Measurements from ENCODE around the gene SMC5.

DNA sequence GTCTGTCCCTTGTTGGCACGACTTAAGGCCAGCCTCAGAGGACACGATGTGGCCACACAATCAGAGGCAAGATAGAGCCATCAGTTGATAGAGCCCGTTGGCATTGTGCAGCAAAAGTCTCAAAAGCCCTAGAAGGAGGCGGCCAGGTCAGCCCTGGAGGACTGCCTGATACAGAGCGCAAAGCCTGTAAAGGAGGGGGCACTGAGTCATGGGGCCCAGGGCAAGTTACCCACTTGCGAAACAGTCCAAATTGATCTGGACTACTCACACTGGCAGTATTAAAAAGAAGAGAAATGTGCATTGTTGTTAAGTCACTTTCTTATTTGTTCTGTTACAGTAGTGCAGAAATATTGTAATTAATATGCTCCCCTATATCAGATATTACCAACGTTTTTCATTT is 104.2 kb downstream of the SMC5 start:
- TF ChIP-seq ELF1 (IDR thresholded peaks at IDR 0.05; ENCODE audit: borderline replicate concordance, low read depth) = no peak
- TF ChIP-seq RAD21 (IDR thresholded peaks at IDR 0.05; ENCODE audit: low read depth) = no peak
